Suprapubic skin (tissue), 4 donors: ENCODE results near the gene SLC30A3. TPM values are rescaled to one million over a fixed set of nuclear protein-coding genes. Genes with fewer than 3 reads are reported as not detected.
A peak's percentile ranks its signal among the peaks of the same experiment; 100 is the strongest.
"Not testable (repeated sequence)": the region's sequence is repeated elsewhere in the genome, so short reads cannot be mapped to it uniquely, and the experiment has no call there.

Experiments
- DNase-seq, 2 donors: peaks; one replicate each; pipeline ENCODE4 v3.0.0-alpha.2; 2019; ENCODE audit warnings: low spot score in 2 of 2
- H3K27ac ChIP-seq: fragments of 200-600 bp; sonication (generic); one replicate; pipeline ENCODE4 v1.5.1; 2019
- H3K27me3 ChIP-seq: fragments of 200-600 bp; sonication (generic); one replicate; pipeline ENCODE4 v1.5.1; 2019
- H3K36me3 ChIP-seq: fragments of 200-600 bp; sonication (generic); one replicate; pipeline ENCODE4 v1.5.1; 2019
- H3K4me1 ChIP-seq: fragments of 200-600 bp; sonication (generic); one replicate; pipeline ENCODE4 v1.5.1; 2019
- H3K4me3 ChIP-seq: fragments of 200-600 bp; sonication (generic); one replicate; pipeline ENCODE4 v1.5.1; 2019; ENCODE audit warnings: mild to moderate bottlenecking
- H3K9me3 ChIP-seq: fragments of 200-600 bp; sonication (generic); one replicate; pipeline ENCODE4 v1.5.1; 2019
- CTCF ChIP-seq, 2 donors: fragments of 200-600 bp in 1 of 2; fragments of 450-650 bp in 1 of 2; sonication (generic) in 1 of 2; IDR thresholded peaks; one replicate each; pipeline ENCODE4 v1.5.1; 2016 to 2019; ENCODE audit warnings: antibody characterized with exemption in 2 of 2, mild to moderate bottlenecking in 1 of 2, moderate library complexity in 1 of 2
- EP300 ChIP-seq: sonication (generic); formaldehyde crosslinking; IDR thresholded peaks from one replicate; pipeline ENCODE4 v1.6.1; 2017; ENCODE audit warnings: antibody characterized with exemption
- POLR2A ChIP-seq, 2 donors: fragments of 450-650 bp; IDR thresholded peaks; one replicate each; pipeline ENCODE4 v1.6.1; 2017; ENCODE audit warnings: antibody characterized with exemption in 2 of 2, mild to moderate bottlenecking in 2 of 2, moderate library complexity in 2 of 2
- POLR2AphosphoS5 ChIP-seq, 3 donors: sonication (generic); formaldehyde crosslinking; IDR thresholded peaks; one replicate each; pipeline ENCODE4 v1.6.1; 2017; ENCODE audit warnings: antibody characterized with exemption in 3 of 3
- WGBS: methylation state at CpG from one replicate; pipeline ENCODE4 v1.1.5; 2018; 5-methylcytosine and 5-hydroxymethylcytosine counted together
- total RNA-seq, 4 donors: library from RNA; depleted of rRNA; stranded (reverse); fragments of >200 nt; gene quantifications; one replicate each; pipeline ENCODE4 v1.1.0, GENCODE V29; 2016

The SLC30A3 gene
- total RNA-seq, 4 donors from 2014 or later: not detected

- TF ChIP-seq EP300: no peak
- TF ChIP-seq POLR2A (IDR thresholded peaks at IDR 0.05): no peak
- no peak for TF ChIP-seq POLR2AphosphoS5 (IDR thresholded peaks at IDR 0.05)
- no peak for TF ChIP-seq CTCF (IDR thresholded peaks at IDR 0.05)
- H3K4me1 ChIP-seq: peaks cover 24% of the 10 kb centered on the region
- peaks cover 3% of the 10 kb centered on the region for H3K36me3 ChIP-seq
- H3K4me3 ChIP-seq: no peak overlapping the region
- 85% methylated on average over 10 of the region's 13 CpGs for WGBS
- H3K27me3 ChIP-seq: peaks cover 46% of the 10 kb centered on the region
- no peak overlapping the region for H3K27ac ChIP-seq
- DNase-seq: no peak
- no peaks in the 10 kb centered on the region for H3K9me3 ChIP-seq
Observed at GRCh38 chr2:27304488-27305240, 41.8 kb upstream of the SLC30A3 start.

GRCh38 chr2:27303093-27304025, 40.5 kb upstream of the SLC30A3 start:
- peaks cover 41% of the 10 kb centered on the region for H3K27me3 ChIP-seq
- no peak for DNase-seq
- 25% methylated on average over 21 of the region's 25 CpGs for WGBS
- H3K4me3 ChIP-seq: peak overlapping the region; percentile 34
- peaks cover 24% of the 10 kb centered on the region for H3K4me1 ChIP-seq
- H3K27ac ChIP-seq: no peak overlapping the region
- H3K36me3 ChIP-seq: no peaks in the 10 kb centered on the region
- H3K9me3 ChIP-seq: no peaks in the 10 kb centered on the region
- TF ChIP-seq CTCF (IDR thresholded peaks at IDR 0.05): peak; percentile 73 to 83
- TF ChIP-seq POLR2A (IDR thresholded peaks at IDR 0.05): no peak
- TF ChIP-seq POLR2AphosphoS5 (IDR thresholded peaks at IDR 0.05): no peak
- no peak for TF ChIP-seq EP300

GRCh38 chr2:27300606-27301005, 37.8 kb upstream of the SLC30A3 start:
- 72% methylated on average over 4 of the region's 4 CpGs for WGBS
- not testable (repeated sequence) for H3K9me3 ChIP-seq, H3K36me3 ChIP-seq, H3K4me1 ChIP-seq, H3K27ac ChIP-seq, DNase-seq, H3K4me3 ChIP-seq
- peaks cover 15% of the 10 kb centered on the region for H3K27me3 ChIP-seq

- peaks cover 4% of the 10 kb centered on the region for H3K27me3 ChIP-seq
- no peaks in the 10 kb centered on the region for H3K36me3 ChIP-seq
- no peak for TF ChIP-seq POLR2AphosphoS5 (IDR thresholded peaks at IDR 0.05)
- no peak overlapping the region for H3K27ac ChIP-seq
- no peaks in the 10 kb centered on the region for H3K9me3 ChIP-seq
- WGBS: 81% methylated on average over 14 of the region's 18 CpGs
- no peak overlapping the region for H3K4me3 ChIP-seq
- H3K4me1 ChIP-seq: peaks cover 5% of the 10 kb centered on the region
- no peak for DNase-seq
Observed at GRCh38 chr2:27298391-27299080, 35.7 kb upstream of the SLC30A3 start.

GRCh38 chr2:27297195-27297594, 34.3 kb upstream of the SLC30A3 start:
- Histone ChIP-seq H3K27me3 (peaks cover 5% of the 10 kb centered on the region), H3K4me1 (no peaks in the 10 kb centered on the region), H3K9me3 (no peaks in the 10 kb centered on the region), H3K4me3 (no peak overlapping the region), H3K36me3 (no peaks in the 10 kb centered on the region), H3K27ac (no peak overlapping the region)
- TF ChIP-seq CTCF (IDR thresholded peaks at IDR 0.05) (no peak), POLR2AphosphoS5 (IDR thresholded peaks at IDR 0.05) (no peak), POLR2A (IDR thresholded peaks at IDR 0.05) (no peak), EP300 (no peak)
- DNase-seq: no peak
- 81% methylated on average over 3 of the region's 3 CpGs for whole genome bisulfite sequencing

GRCh38 chr2:27296481-27296880, 33.6 kb upstream of the SLC30A3 start:
- WGBS: 47% methylated on average over 4 of the region's 4 CpGs
- no peaks in the 10 kb centered on the region for H3K4me1 ChIP-seq
- H3K27me3 ChIP-seq: peaks cover 12% of the 10 kb centered on the region
- no peak for TF ChIP-seq POLR2AphosphoS5 (IDR thresholded peaks at IDR 0.05)
- TF ChIP-seq EP300: no peak
- no peak for TF ChIP-seq POLR2A (IDR thresholded peaks at IDR 0.05)
- no peak for TF ChIP-seq CTCF (IDR thresholded peaks at IDR 0.05)
- H3K4me3 ChIP-seq: no peak overlapping the region
- H3K9me3 ChIP-seq: no peaks in the 10 kb centered on the region
- no peaks in the 10 kb centered on the region for H3K36me3 ChIP-seq
- DNase-seq: no peak
- H3K27ac ChIP-seq: no peak overlapping the region
